Tibial artery (tissue), 4 donors: ENCODE results near the gene COL4A6.

Experiments
- DNase-seq, 2 donors: peaks; one replicate each; pipeline ENCODE4 v3.0.0-alpha.2; 2019
- H3K27ac ChIP-seq, 2 donors: fragments of 200-600 bp; sonication (generic) in 1 of 2; 1 replicate in 1 of 2; 2 replicates in 1 of 2; pipeline ENCODE4 v1.5.1; 2018 to 2019; ENCODE audit warnings: mild to moderate bottlenecking in 1 of 2
- H3K27me3 ChIP-seq, 2 donors: fragments of 200-600 bp; sonication (generic) in 1 of 2; one replicate each; pipeline versions ENCODE4 v1.5.1 to v1.6.0; 2016 to 2019
- H3K36me3 ChIP-seq, 3 donors: fragments of 200-600 bp; sonication (generic) in 2 of 3; one replicate each; pipeline ENCODE4 v1.5.1; 2016 to 2019; ENCODE audit warnings: mild to moderate bottlenecking in 2 of 3
- H3K4me1 ChIP-seq, 4 donors: fragments of 200-600 bp; sonication (generic) in 2 of 4; 1 replicate in 3 of 4; 2 replicates in 1 of 4; pipeline ENCODE4 v1.5.1; 2016 to 2019
- H3K4me3 ChIP-seq, 2 donors: fragments of 200-600 bp; sonication (generic) in 1 of 2; 1 replicate in 1 of 2; 2 replicates in 1 of 2; pipeline ENCODE4 v1.5.1; 2018 to 2019; ENCODE audit warnings: mild to moderate bottlenecking in 2 of 2
- H3K9me3 ChIP-seq, 3 donors: fragments of 200-600 bp; sonication (generic) in 1 of 3; one replicate each; pipeline ENCODE4 v1.5.1; 2016 to 2019
- CTCF ChIP-seq, 2 experiments: fragments of 200-600 bp in 1 of 2; fragments of 450-650 bp in 1 of 2; IDR thresholded peaks; one replicate each; pipeline ENCODE4 v1.5.1; 2017 to 2019; ENCODE audit warnings: antibody characterized with exemption in 2 of 2, mild to moderate bottlenecking in 1 of 2, moderate library complexity in 1 of 2
- intact Hi-C: fragments of 100-400 bp; cut with DNase I; formaldehyde crosslinking; loops from one replicate; pipeline ENCODE4 v1.15.0; 2023; ENCODE audit warnings: low total_unique reads

COL4A6 gene

GRCh38 chrX:108322234-108322633 lies 116.0 kb downstream of the COL4A6 start:
- peaks cover 0 to 8% (median 0%) of the 10 kb centered on the region in 4 donors for H3K4me1 ChIP-seq
- intact Hi-C loops = no loop called here
- TF ChIP-seq CTCF (IDR thresholded peaks at IDR 0.05) = no peak
- no peak for DNase-seq
- H3K27me3 ChIP-seq = no peaks in the 10 kb centered on the region
- H3K9me3 ChIP-seq = no peaks in the 10 kb centered on the region
- no peak overlapping the region for H3K4me3 ChIP-seq
- no peak overlapping the region for H3K27ac ChIP-seq
- no peaks in the 10 kb centered on the region for H3K36me3 ChIP-seq

GRCh38 chrX:108316456-108316855 lies 121.8 kb downstream of the COL4A6 start:
- no peak for TF ChIP-seq CTCF (IDR thresholded peaks at IDR 0.05)
- DNase-seq = no peak
- Histone ChIP-seq H3K36me3 (no peaks in the 10 kb centered on the region), H3K4me3 (no peak overlapping the region), H3K4me1 (no peaks in the 10 kb centered on the region), H3K9me3 (no peaks in the 10 kb centered on the region), H3K27me3 (no peaks in the 10 kb centered on the region), H3K27ac (no peak overlapping the region)
- intact Hi-C loops = no loop called here

- TF ChIP-seq CTCF (IDR thresholded peaks at IDR 0.05) = no peak
- Histone ChIP-seq H3K4me3 (no peak overlapping the region), H3K9me3 (no peaks in the 10 kb centered on the region), H3K27me3 (no peaks in the 10 kb centered on the region), H3K27ac (no peak overlapping the region), H3K4me1 (no peaks in the 10 kb centered on the region), H3K36me3 (no peaks in the 10 kb centered on the region)
- DNase-seq = no peak
- intact Hi-C loops = no loop called here
Observed at GRCh38 chrX:108313669-108314068, 124.6 kb downstream of the COL4A6 start.

GRCh38 chrX:108312957-108313356 lies 125.3 kb downstream of the COL4A6 start:
- Histone ChIP-seq H3K9me3 (no peaks in the 10 kb centered on the region), H3K4me1 (peaks cover 0 to 4% (median 0%) of the 10 kb centered on the region in 4 donors), H3K4me3 (no peak overlapping the region), H3K36me3 (no peaks in the 10 kb centered on the region), H3K27me3 (no peaks in the 10 kb centered on the region), H3K27ac (no peak overlapping the region)
- intact Hi-C loops = no loop called here
- no peak for TF ChIP-seq CTCF (IDR thresholded peaks at IDR 0.05)
- DNase-seq = no peak

GRCh38 chrX:108312011-108312410 lies 126.2 kb downstream of the COL4A6 start:
- intact Hi-C loops = no loop called here

More at GRCh38 chrX:108312011-108312410, 126.2 kb downstream of the COL4A6 start:
- no peaks in the 10 kb centered on the region for H3K36me3 ChIP-seq
- H3K4me1 ChIP-seq = peaks cover 0 to 14% (median 0%) of the 10 kb centered on the region in 4 donors
- TF ChIP-seq CTCF (IDR thresholded peaks at IDR 0.05) = no peak
- DNase-seq = no peak
- no peak overlapping the region for H3K4me3 ChIP-seq
- H3K27me3 ChIP-seq = no peaks in the 10 kb centered on the region
- no peaks in the 10 kb centered on the region for H3K9me3 ChIP-seq
- H3K27ac ChIP-seq = no peak overlapping the region
